ENCODE measurements around the gene OSBP.

OSBP gene

GRCh38 chr11:59615637-59616395, at the start of gene OSBP:
TSS of gene OSBP (minus strand) at chr11:59615774. CDS start at chr11:59615664, 110 bp downstream.
- in situ Hi-C loops (cut with MboI; ENCODE audit: low sequenced_read_pairs, unreplicated experiment), result no loop called here
- peak; percentile 96 for DNase-seq (ENCODE audit: low spot score)

GRCh38 chr11:59660621-59661020, 45.0 kb upstream of the OSBP start:
- no peak for DNase-seq (ENCODE audit: low spot score)
- in situ Hi-C loops (cut with MboI; ENCODE audit: low sequenced_read_pairs, unreplicated experiment), result loop anchor here (10.0 kb wide), 1 partner anchor 106 kb away; no protein-coding TSS in a partner anchor
- TF ChIP-seq CTCF (IDR thresholded peaks at IDR 0.05; ENCODE audit: borderline replicate concordance, control extremely low read depth, extremely low read depth, insufficient read depth, missing control alignments), result no peak

More at GRCh38 chr11:59615637-59616395, at the start of gene OSBP:
- no peak for TF ChIP-seq CTCF (IDR thresholded peaks at IDR 0.05; ENCODE audit: borderline replicate concordance, control extremely low read depth, extremely low read depth, insufficient read depth, missing control alignments)

DNA sequence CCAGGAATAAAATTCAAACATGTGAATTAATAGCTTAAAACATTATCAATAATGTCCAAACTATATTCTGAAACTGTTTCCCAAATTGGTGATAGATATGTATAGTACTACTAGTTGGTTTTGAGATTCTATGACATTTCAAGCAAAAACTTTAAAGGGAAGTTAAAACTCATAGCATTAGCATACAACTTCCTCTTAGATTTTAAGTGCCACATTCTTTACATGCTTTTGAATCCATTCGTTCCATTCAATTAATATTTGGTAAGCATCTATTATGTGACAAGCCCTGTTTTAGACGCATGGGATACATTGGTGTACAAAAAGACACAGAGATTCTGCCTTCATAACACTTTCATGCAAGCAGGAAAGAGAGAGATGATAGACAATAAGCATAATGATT, 44.4 kb upstream of the OSBP start:
- in situ Hi-C loops (cut with MboI; ENCODE audit: low sequenced_read_pairs, unreplicated experiment), result loop anchor here (10.0 kb wide), 1 partner anchor 105 kb away; no protein-coding TSS in a partner anchor
- TF ChIP-seq CTCF (IDR thresholded peaks at IDR 0.05; ENCODE audit: borderline replicate concordance, control extremely low read depth, extremely low read depth, insufficient read depth, missing control alignments), result no peak
- no peak for DNase-seq (ENCODE audit: low spot score)

DNA sequence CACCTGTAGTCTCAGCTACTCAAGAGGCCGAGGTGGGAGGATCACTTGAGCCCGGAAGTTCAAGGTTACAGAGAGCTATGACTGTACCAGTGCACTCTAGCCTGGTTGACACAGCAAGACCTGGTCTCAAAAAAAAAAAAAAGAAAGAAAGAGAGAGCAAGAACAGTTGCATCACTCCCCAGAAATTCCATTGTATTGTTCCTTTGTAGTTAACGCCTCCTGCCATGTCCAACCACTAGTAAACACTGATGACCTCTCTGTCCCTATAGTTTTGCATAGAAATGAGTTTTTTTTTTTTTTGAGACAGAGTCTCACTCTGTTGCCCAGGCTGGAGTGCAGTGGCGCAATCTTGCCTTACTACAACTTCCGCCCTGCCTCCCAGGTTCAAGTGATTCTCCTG, 42.5 kb upstream of the OSBP start:
- in situ Hi-C loops (cut with MboI; ENCODE audit: low sequenced_read_pairs, unreplicated experiment), result no loop called here
- TF ChIP-seq CTCF (IDR thresholded peaks at IDR 0.05; ENCODE audit: borderline replicate concordance, control extremely low read depth, extremely low read depth, insufficient read depth, missing control alignments), result no peak
- DNase-seq (ENCODE audit: low spot score), result no peak

DNA sequence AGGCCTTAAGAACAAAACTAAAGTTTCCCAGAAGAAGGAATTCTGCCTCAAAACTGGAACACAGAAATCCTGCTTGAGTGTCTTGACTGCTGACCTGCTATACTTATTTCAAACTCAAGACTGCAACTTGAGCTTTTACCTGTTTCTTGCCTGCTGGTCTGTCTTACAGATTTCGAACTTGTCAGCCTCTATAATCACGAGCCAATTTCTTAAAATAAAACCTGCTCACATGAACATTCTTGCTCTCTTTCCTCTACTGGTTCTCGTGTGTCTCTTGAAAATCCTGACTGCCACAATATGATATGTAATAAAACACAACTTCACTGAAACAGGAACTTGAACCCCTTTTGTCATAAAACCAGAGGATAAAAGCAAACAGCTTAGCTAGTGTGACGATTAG, 39.3 kb upstream of the OSBP start:
- in situ Hi-C loops (cut with MboI; ENCODE audit: low sequenced_read_pairs, unreplicated experiment), result no loop called here
- DNase-seq (ENCODE audit: low spot score), result no peak
- TF ChIP-seq CTCF (IDR thresholded peaks at IDR 0.05; ENCODE audit: borderline replicate concordance, control extremely low read depth, extremely low read depth, insufficient read depth, missing control alignments), result no peak

- TF ChIP-seq CTCF (IDR thresholded peaks at IDR 0.05; ENCODE audit: borderline replicate concordance, control extremely low read depth, extremely low read depth, insufficient read depth, missing control alignments), result no peak
Observed at GRCh38 chr11:59647245-59647980, 31.8 kb upstream of the OSBP start.

More at GRCh38 chr11:59647245-59647980, 31.8 kb upstream of the OSBP start:
- no peak for DNase-seq (ENCODE audit: low spot score)
- in situ Hi-C loops (cut with MboI; ENCODE audit: low sequenced_read_pairs, unreplicated experiment), result no loop called here
